H1 (cell line): ENCODE data around the gene ALDH3B1. TPM values are rescaled to one million over a fixed set of nuclear protein-coding genes. Genes with fewer than 3 reads are reported as not detected.

ENCODE experiments used
- CBX8 ChIP-seq: fragments of 300-800, 300-1000 bp; sonication (generic); IDR thresholded peaks from 2 replicates; pipeline ENCODE4 v1.7.1; 2016; ENCODE audit warnings: low read depth, low read length, borderline replicate concordance
- CHD7 ChIP-seq: fragments of 300-600 bp; sonication (generic); IDR thresholded peaks from 2 replicates; pipeline ENCODE4 v1.7.1; 2012; ENCODE audit warnings: low read length, moderate library complexity, mild to moderate bottlenecking, inconsistent platforms; ENCODE audit not compliant: insufficient replicate concordance
- CTCF ChIP-seq, 3 experiments: IDR thresholded peaks; 1 replicate in 2 of 3; 2 replicates in 1 of 3; pipeline versions ENCODE4 v1.5.1 to v1.6.1; 2011; ENCODE audit warnings: low read length in 3 of 3, mild to moderate bottlenecking in 3 of 3, inconsistent platforms in 2 of 3, low read depth in 1 of 3, moderate library complexity in 1 of 3; ENCODE audit not compliant: insufficient read depth in 1 of 3; ENCODE audit errors: control extremely low read depth in 1 of 3
- KDM4A ChIP-seq: IDR thresholded peaks from one replicate; pipeline ENCODE4 v1.7.1; 2012; ENCODE audit warnings: low read depth, mild to moderate bottlenecking, moderate library complexity, low read length, inconsistent platforms; ENCODE audit not compliant: severe bottlenecking
- MAX ChIP-seq: IDR thresholded peaks from 2 replicates; pipeline ENCODE4 v1.6.1; 2012; ENCODE audit warnings: inconsistent platforms
- YY1 ChIP-seq: IDR thresholded peaks from 2 replicates; pipeline ENCODE4 v1.6.1; 2011; ENCODE audit warnings: low read depth, mild to moderate bottlenecking, low read length
- ZNF274 ChIP-seq: IDR thresholded peaks from 2 replicates; pipeline ENCODE4 v1.7.0; 2012; ENCODE audit warnings: low read length, borderline replicate concordance; ENCODE audit errors: extremely low read depth
- polyA plus RNA-seq, 7 experiments: library from polyadenylated mRNA; depleted of rRNA in 3 of 7; stranded (reverse) in 5 of 7; unstranded in 2 of 7; fragments of >200 nt in 5 of 7; fragments of 200-250 nt in 2 of 7; gene quantifications; 1 replicate in 5 of 7; 2 replicates in 1 of 7; 4 replicates in 1 of 7; pipeline versions ENCODE4 v1.2.1 to v1.2.3, GENCODE V29; 2011 to 2013; ENCODE audit warnings: missing spikeins in 2 of 7, mixed read lengths in 2 of 7
- total RNA-seq: library from RNA; stranded (reverse); fragmentation: NEBNext Ultra II Directional; extraction: Animal tissue kit (Norgen Biotek cat#: 25700); gene quantifications from 2 replicates; pipeline ENCODE4 v1.2.1, GENCODE V29; 2021

ALDH3B1 gene
- total and polyA plus RNA-seq, 2 of the 8 experiments (the other 6 are each of a cell fraction or from before 2014, with no cell fraction given): 0.32 to 0.47 TPM

GRCh38 chr11:68020575-68020974 is 10.4 kb downstream of the ALDH3B1 start (continued):
- peak in 2 of 3 experiments; percentile 67 to 83; a peak in 3 of 4 replicates for TF ChIP-seq CTCF (IDR thresholded peaks at IDR 0.05; ENCODE audit: control extremely low read depth in 1 of 3, insufficient read depth in 1 of 3, low read depth in 1 of 3, low read length in 3 of 3)
- TF ChIP-seq CBX8: no peak
- TF ChIP-seq ZNF274: no peak
- TF ChIP-seq KDM4A: no peak
- TF ChIP-seq YY1: no peak
- TF ChIP-seq MAX: 0 out of 2 replicates have a peak, but pooled peaks have one; percentile 37
- no peak for TF ChIP-seq CHD7
